KMS-11 (cell line): Measurements from ENCODE around the gene CD59.

Experiments used
- H2AFZ ChIP-seq: fragments of 200-600 bp; sonication (generic); 2 replicates; pipeline ENCODE4 v1.6.1; 2016; ENCODE audit warnings: antibody characterized with exemption, mixed run types, low read depth
- H3K27ac ChIP-seq: fragments of 200-600 bp; sonication (generic); 2 replicates; pipeline ENCODE4 v1.6.1; 2016; ENCODE audit warnings: mild to moderate bottlenecking, mixed run types
- H3K27me3 ChIP-seq: fragments of 200-600 bp; sonication (generic); 2 replicates; pipeline ENCODE4 v1.6.1; 2017; ENCODE audit warnings: mild to moderate bottlenecking, low read depth, mixed run types, moderate library complexity; ENCODE audit not compliant: insufficient read depth
- H3K36me3 ChIP-seq: fragments of 200-600 bp; sonication (generic); 2 replicates; pipeline ENCODE4 v1.6.1; 2017; ENCODE audit warnings: mild to moderate bottlenecking, mixed run types; ENCODE audit not compliant: insufficient read depth
- H3K4me1 ChIP-seq: fragments of 200-600 bp; sonication (generic); 2 replicates; pipeline ENCODE4 v1.6.1; 2016; ENCODE audit warnings: mild to moderate bottlenecking, low read depth, mixed run types; ENCODE audit not compliant: poor library complexity, severe bottlenecking
- H3K4me2 ChIP-seq: fragments of 200-600 bp; sonication (generic); 2 replicates; pipeline ENCODE4 v1.7.0; 2016; ENCODE audit warnings: mild to moderate bottlenecking, mixed run types
- H3K4me3 ChIP-seq: fragments of 200-600 bp; sonication (generic); IDR thresholded peaks from 2 replicates; pipeline ENCODE4 v1.6.1; 2017; ENCODE audit warnings: low read depth, low read length, mixed read lengths; ENCODE audit not compliant: insufficient read depth
- H3K79me2 ChIP-seq: fragments of 200-600 bp; sonication (generic); 2 replicates; pipeline ENCODE4 v1.6.1; 2016; ENCODE audit warnings: low read depth, mixed run types; ENCODE audit not compliant: insufficient read depth
- H3K9ac ChIP-seq: fragments of 200-600 bp; sonication (generic); 2 replicates; pipeline ENCODE4 v1.6.1; 2016; ENCODE audit warnings: mild to moderate bottlenecking, mixed run types
- H4K20me1 ChIP-seq: fragments of 200-600 bp; sonication (generic); 2 replicates; pipeline ENCODE4 v1.6.1; 2016; ENCODE audit warnings: mild to moderate bottlenecking, mixed run types; ENCODE audit not compliant: insufficient read depth
- CTCF ChIP-seq: fragments of 200-600 bp; sonication (generic); conservative IDR thresholded peaks from 2 replicates; pipeline ENCODE4 v1.6.1; 2017; ENCODE audit warnings: low read depth, mild to moderate bottlenecking, antibody characterized with exemption, low read length, moderate library complexity, mixed read lengths

CD59 gene

DNA sequence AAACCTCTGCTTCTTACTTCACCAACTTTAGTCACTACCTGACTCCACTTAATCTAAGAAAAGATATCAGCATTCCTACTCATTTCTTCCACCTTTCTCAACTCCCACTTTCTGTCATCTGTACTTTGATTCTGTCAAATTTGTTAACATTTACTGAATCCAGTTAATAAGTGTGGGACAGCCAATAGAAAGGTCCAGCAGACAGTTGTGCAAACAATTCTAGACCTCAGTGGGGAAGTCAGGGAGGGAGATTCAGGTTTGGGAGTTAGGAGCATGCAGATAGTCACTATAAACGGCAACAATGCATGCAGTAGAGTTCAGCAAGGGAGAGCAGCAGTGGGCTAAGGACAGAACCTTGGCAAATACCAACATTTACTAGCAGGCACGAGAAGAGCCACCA is 34.0 kb upstream of the CD59 start:
- H3K27me3 ChIP-seq, result no peaks in the 10 kb centered on the region
- H3K36me3 ChIP-seq, result no peaks in the 10 kb centered on the region; the same call in 1 of the 2 replicates
- peaks cover 26% of the 10 kb centered on the region for H3K4me1 ChIP-seq
- no peak overlapping the region for H3K4me3 ChIP-seq
- no peak overlapping the region for H3K4me2 ChIP-seq
- H4K20me1 ChIP-seq, result no peaks in the 10 kb centered on the region
- no peak overlapping the region for H3K9ac ChIP-seq
- H3K79me2 ChIP-seq, result peaks cover 24% of the 10 kb centered on the region; the same call in 1 of the 2 replicates
- H2AFZ ChIP-seq, result no peak overlapping the region
- no peak for TF ChIP-seq CTCF
- H3K27ac ChIP-seq, result no peak overlapping the region

DNA sequence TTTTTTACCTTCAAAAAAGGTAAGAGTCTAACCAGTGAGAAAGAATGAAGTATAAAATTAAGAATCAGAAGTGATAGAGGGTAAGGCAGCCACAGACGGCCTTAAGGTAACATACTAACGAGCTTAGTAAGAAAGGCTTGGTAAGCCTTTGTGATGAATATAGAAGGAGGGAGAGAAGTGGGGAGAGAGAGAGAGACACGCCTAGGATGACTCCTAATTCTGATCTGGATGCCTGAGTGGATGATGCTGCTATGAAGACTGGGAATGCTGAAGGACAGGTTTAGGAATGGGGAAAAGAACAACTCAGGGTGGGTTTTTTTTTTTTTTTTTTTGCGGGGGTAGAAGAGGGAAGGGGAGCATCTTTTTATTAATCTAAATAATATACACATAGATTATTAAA is 33.3 kb upstream of the CD59 start:
- no peak overlapping the region for H3K4me3 ChIP-seq
- no peak overlapping the region for H3K4me2 ChIP-seq
- TF ChIP-seq CTCF, result no peak
- no peak overlapping the region for H3K9ac ChIP-seq
- H3K4me1 ChIP-seq, result peaks cover 23% of the 10 kb centered on the region
- H3K27ac ChIP-seq, result no peak overlapping the region
- H2AFZ ChIP-seq, result no peak overlapping the region
- H3K79me2 ChIP-seq, result peaks cover 24% of the 10 kb centered on the region; the same call in 1 of the 2 replicates
- no peaks in the 10 kb centered on the region; the same call in 1 of the 2 replicates for H3K36me3 ChIP-seq
- no peaks in the 10 kb centered on the region for H3K27me3 ChIP-seq
- no peaks in the 10 kb centered on the region for H4K20me1 ChIP-seq

GRCh38 chr11:33767624-33768023 is 31.4 kb upstream of the CD59 start:
- Histone ChIP-seq H3K4me2 (no peak overlapping the region), H3K27ac (no peak overlapping the region), H3K4me1 (peaks cover 17% of the 10 kb centered on the region), H3K27me3 (no peaks in the 10 kb centered on the region), H3K36me3 (no peaks in the 10 kb centered on the region; the same call in 1 of the 2 replicates), H2AFZ (no peak overlapping the region), H3K79me2 (peaks cover 13% of the 10 kb centered on the region; the same call in 1 of the 2 replicates), H4K20me1 (no peaks in the 10 kb centered on the region), H3K4me3 (no peak overlapping the region), H3K9ac (no peak overlapping the region)
- TF ChIP-seq CTCF, result no peak

DNA sequence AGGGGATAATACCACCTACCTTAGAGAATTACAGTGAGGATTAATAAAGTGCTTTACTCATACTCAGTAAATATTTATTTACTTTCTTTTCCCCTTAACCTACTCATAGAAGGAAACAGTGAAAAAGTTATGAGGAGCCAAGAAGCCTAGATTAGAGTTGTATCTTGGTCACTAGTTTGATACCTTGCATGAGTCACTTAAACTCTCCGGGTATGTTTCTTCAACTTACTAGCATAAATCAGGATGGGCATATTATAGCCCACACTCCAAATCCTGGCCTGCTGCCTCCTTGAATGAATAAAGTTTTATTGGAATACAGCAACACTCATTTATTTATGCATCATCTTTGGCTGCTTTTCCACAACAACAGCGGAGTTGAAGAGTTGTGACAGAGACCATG is 29.9 kb upstream of the CD59 start:
- Histone ChIP-seq H3K4me2 (no peak overlapping the region), H2AFZ (no peak overlapping the region), H3K27me3 (no peaks in the 10 kb centered on the region), H3K4me1 (peaks cover 20% of the 10 kb centered on the region), H3K27ac (no peak overlapping the region), H3K9ac (no peak overlapping the region), H3K36me3 (no peaks in the 10 kb centered on the region; the same call in 1 of the 2 replicates), H3K4me3 (no peak overlapping the region), H3K79me2 (peaks cover 3% of the 10 kb centered on the region; the same call in 1 of the 2 replicates), H4K20me1 (no peaks in the 10 kb centered on the region)
- TF ChIP-seq CTCF, result no peak
